Kidney (tissue), 14 donors: ENCODE results near the gene AVL9. TPM values are rescaled to one million over a fixed set of nuclear protein-coding genes. Genes with fewer than 3 reads are reported as not detected.

Source experiments
- DNase-seq, 5 donors: peaks; one replicate each; pipeline ENCODE4 v3.0.0-alpha.2; 2013 to 2020
- FAIRE-seq: peaks from 2 replicates; lab custom pipeline; 2012; peaks lifted over from hg19 to GRCh38; lab: Jason Lieb, UNC
- H3K27ac ChIP-seq, 2 donors: one replicate each; pipeline ENCODE4 v1.7.0; 2013; ENCODE audit warnings: low read depth in 2 of 2, low read length in 2 of 2, inconsistent platforms in 1 of 2
- H3K27me3 ChIP-seq: one replicate; pipeline ENCODE4 v1.7.1; 2013; ENCODE audit warnings: low read length, inconsistent platforms; ENCODE audit not compliant: control insufficient read depth, insufficient read depth
- H3K36me3 ChIP-seq, 3 donors: one replicate each; pipeline versions ENCODE4 v1.7.0 to v1.7.1; 2013; ENCODE audit warnings: low read length in 3 of 3, control low read depth in 1 of 3, inconsistent platforms in 1 of 3; ENCODE audit not compliant: insufficient read depth in 3 of 3, control insufficient read depth in 2 of 3
- H3K4me1 ChIP-seq, 3 donors: one replicate each; pipeline versions ENCODE4 v1.7.0 to v1.7.1; 2013; ENCODE audit warnings: low read length in 3 of 3, inconsistent platforms in 1 of 3, low read depth in 1 of 3; ENCODE audit not compliant: control insufficient read depth in 2 of 3, insufficient read depth in 2 of 3
- H3K4me3 ChIP-seq, 3 donors: one replicate each; pipeline versions ENCODE4 v1.7.0 to v1.8.1; 2013; ENCODE audit warnings: low read length in 3 of 3, control low read depth in 1 of 3, inconsistent platforms in 1 of 3
- H3K9ac ChIP-seq, 3 donors: one replicate each; pipeline versions ENCODE4 v1.7.0 to v1.7.1; 2013; ENCODE audit warnings: low read length in 3 of 3, control low read depth in 1 of 3, inconsistent platforms in 1 of 3
- H3K9me3 ChIP-seq, 3 donors: one replicate each; pipeline versions ENCODE4 v1.7.0 to v1.7.1; 2013; ENCODE audit warnings: low read length in 3 of 3, control low read depth in 1 of 3, inconsistent platforms in 1 of 3; ENCODE audit not compliant: control insufficient read depth in 2 of 3, insufficient read depth in 1 of 3
- intact Hi-C: fragments of 100-400 bp; cut with DNase I; formaldehyde crosslinking; loops from one replicate; pipeline ENCODE4 v1.11.1; 2022
- polyA plus RNA-seq: library from polyadenylated mRNA; stranded (reverse); fragments of 350-450 nt; fragmentation: Illumina TruSeq; extraction: RNeasy Lipid Tissue Mini Kit (QIAGEN cat#74804); gene quantifications from one replicate; pipeline ENCODE4 v1.2.3, GENCODE V29; 2014; ENCODE audit warnings: low read depth, low replicate concordance; ENCODE audit not compliant: insufficient read depth
- total RNA-seq: library from RNA; stranded (reverse); fragmentation: NEBNext Ultra II Directional; extraction: Animal tissue kit (Norgen Biotek cat#: 25700); gene quantifications from one replicate; pipeline ENCODE4 v1.2.1, GENCODE V29; 2021
- TF ChIP-seq, protein P1 (sequence below): IDR thresholded peaks from 3 replicates; pipeline ENCODE4 v1.5.1; 2012; ENCODE audit warnings: mild to moderate bottlenecking, moderate library complexity, borderline replicate concordance; ENCODE audit not compliant: insufficient read depth; ENCODE audit errors: extremely low read depth
- donor health status: control.
- donor health status: control.
- donor health status: control.
- donor health status: control.
- donor health status: control.
- donor health status: DM: yes; HTN: yes; CAD: no.
- donor health status: Normal renal cell carcinoma (clear cell type).

Gene AVL9
- total and polyA plus RNA-seq, 2 donors from 2014 or later = 7.9 to 39.9 TPM

DNA sequence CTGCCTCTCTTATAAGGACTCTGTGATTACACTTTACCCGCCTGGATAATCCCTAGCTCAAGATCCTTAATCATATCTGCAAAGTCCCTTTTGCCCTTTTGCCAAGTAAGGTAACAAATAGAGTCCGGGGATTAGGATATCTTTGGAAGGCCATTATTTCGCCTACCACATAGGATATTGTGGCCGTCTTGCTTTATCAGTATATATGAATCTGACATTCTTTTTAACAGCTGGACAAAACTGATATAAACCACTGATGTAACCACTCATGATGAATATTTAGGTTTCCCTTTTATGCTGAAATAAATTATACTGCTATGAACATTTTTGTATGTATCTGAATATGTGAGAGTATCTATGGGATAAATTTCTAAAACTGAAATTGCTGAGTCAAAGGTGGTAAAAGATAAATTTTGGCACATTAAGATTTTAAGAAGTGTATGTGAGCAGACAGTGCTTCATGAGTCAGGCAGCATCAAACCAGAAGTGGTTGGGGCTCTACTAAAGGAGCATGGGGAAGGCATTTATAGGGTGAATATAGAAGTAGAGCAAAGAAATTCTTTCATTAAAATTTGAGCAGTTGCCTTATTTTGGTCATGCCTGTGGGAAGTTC lies 44.7 kb downstream of the AVL9 start:
- DNase-seq (no peak), FAIRE-seq (no peak)
- H3K27ac ChIP-seq = no peak overlapping the region
- peaks cover 0 to 7% (median 3%) of the 10 kb centered on the region in 3 donors for H3K4me1 ChIP-seq
- H3K36me3 ChIP-seq = peaks cover 0 to 8% (median 6%) of the 10 kb centered on the region in 3 donors
- intact Hi-C loops = no loop called here
- H3K4me3 ChIP-seq = no peak overlapping the region
- TF ChIP-seq, protein P1, sequence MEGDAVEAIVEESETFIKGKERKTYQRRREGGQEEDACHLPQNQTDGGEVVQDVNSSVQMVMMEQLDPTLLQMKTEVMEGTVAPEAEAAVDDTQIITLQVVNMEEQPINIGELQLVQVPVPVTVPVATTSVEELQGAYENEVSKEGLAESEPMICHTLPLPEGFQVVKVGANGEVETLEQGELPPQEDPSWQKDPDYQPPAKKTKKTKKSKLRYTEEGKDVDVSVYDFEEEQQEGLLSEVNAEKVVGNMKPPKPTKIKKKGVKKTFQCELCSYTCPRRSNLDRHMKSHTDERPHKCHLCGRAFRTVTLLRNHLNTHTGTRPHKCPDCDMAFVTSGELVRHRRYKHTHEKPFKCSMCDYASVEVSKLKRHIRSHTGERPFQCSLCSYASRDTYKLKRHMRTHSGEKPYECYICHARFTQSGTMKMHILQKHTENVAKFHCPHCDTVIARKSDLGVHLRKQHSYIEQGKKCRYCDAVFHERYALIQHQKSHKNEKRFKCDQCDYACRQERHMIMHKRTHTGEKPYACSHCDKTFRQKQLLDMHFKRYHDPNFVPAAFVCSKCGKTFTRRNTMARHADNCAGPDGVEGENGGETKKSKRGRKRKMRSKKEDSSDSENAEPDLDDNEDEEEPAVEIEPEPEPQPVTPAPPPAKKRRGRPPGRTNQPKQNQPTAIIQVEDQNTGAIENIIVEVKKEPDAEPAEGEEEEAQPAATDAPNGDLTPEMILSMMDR = no peak
- H3K9ac ChIP-seq = no peak overlapping the region
- H3K9me3 ChIP-seq = no peaks in the 10 kb centered on the region
- H3K27me3 ChIP-seq = no peaks in the 10 kb centered on the region

DNA sequence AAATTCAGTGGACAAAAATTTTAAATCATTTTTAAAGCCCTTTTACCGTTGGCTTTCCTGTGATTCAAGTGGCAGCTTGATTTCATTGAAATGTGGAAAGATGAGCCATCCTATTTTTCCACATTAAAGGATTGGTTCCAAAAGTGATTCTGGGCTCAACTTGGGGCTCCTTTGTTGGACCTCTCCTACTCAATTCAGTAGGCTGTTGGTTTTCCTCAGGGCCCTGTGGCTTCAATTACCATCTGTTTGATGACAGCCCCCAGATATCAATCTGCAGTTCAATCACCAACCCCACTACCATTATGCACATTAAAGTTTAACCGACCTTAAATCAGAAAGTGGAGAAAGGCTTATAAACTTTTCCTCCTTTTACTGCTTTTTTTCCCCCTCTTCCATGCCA lies 47.3 kb downstream of the AVL9 start:
- no peaks in the 10 kb centered on the region for H3K27me3 ChIP-seq
- H3K4me1 ChIP-seq = no peaks in the 10 kb centered on the region
- intact Hi-C loops = no loop called here
- no peak for FAIRE-seq
- H3K4me3 ChIP-seq = no peak overlapping the region
- no peaks in the 10 kb centered on the region for H3K9me3 ChIP-seq
- H3K27ac ChIP-seq = no peak overlapping the region
- no peak for DNase-seq
- TF ChIP-seq, protein P1 = no peak
- H3K9ac ChIP-seq = no peak overlapping the region
- H3K36me3 ChIP-seq = peaks cover 0 to 8% (median 6%) of the 10 kb centered on the region in 3 donors

DNA sequence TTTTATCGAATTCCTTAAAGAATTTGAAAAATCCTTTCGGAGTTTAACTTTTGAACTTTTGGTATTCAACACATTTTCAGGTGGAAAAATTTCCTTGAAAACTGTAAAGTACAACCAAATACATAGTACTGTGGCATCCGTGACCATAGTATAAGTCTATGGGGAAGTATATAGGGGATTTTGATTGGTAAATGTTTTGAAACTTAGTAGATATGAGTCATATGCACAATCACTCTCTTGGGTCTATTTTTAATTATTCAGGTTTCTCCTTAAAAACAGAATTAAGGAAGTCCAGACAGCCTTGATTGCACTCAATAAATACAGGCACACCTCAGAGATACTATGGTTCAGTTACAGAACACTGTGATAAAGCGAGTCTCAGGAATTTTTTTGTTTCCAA lies 64.2 kb downstream of the AVL9 start:
- FAIRE-seq = no peak
- intact Hi-C loops = no loop called here
- H3K36me3 ChIP-seq = peaks cover 11 to 20% (median 12%) of the 10 kb centered on the region in 3 donors

More for the DNA sequence above, 64.2 kb downstream of the AVL9 start:
- Histone ChIP-seq H3K27me3 (no peaks in the 10 kb centered on the region), H3K9ac (no peak overlapping the region), H3K9me3 (no peaks in the 10 kb centered on the region), H3K27ac (no peak overlapping the region), H3K4me1 (no peaks in the 10 kb centered on the region), H3K4me3 (no peak overlapping the region)
- TF ChIP-seq, protein P1 = no peak
- DNase-seq = no peak
